Myocyte (in vitro differentiated cells): ENCODE measurements around the gene RNASE13. TPM values are rescaled to one million over a fixed set of nuclear protein-coding genes. Genes with fewer than 3 reads are reported as not detected.

Experiments used
- DNase-seq: peaks from one replicate; pipeline ENCODE4 v3.0.0-alpha.2; 2012; ENCODE audit warnings: low read depth
- polyA plus RNA-seq: library from polyadenylated mRNA; unstranded; fragments of >200 nt; gene quantifications from one replicate; pipeline ENCODE4 v1.2.1, GENCODE V29; 2012; ENCODE audit warnings: missing spikeins
- total RNA-seq: library from RNA; depleted of rRNA; stranded (reverse); fragments of >200 nt; gene quantifications from 2 replicates; pipeline ENCODE4 v1.2.3, GENCODE V29; 2014

RNASE13 gene
- total RNA-seq: not detected in 2 replicates
- not detected for polyA plus RNA-seq

- no peak for DNase-seq
Measured at GRCh38 chr14:21034707-21035106, at the start of gene RNASE13. RNASE13 (minus strand) TSS chr14:21034807; CDS start chr14:21034288, 519 bp downstream.

- no peak for DNase-seq
Measured at GRCh38 chr14:21084396-21084795, 49.8 kb upstream of the RNASE13 start.

GRCh38 chr14:21083565-21084325, 49.1 kb upstream of the RNASE13 start:
- no peak for DNase-seq

- no peak for DNase-seq
Measured at GRCh38 chr14:21081521-21082142, 47.0 kb upstream of the RNASE13 start.

- no peak for DNase-seq
Measured at GRCh38 chr14:21078726-21079125, 44.1 kb upstream of the RNASE13 start.

- DNase-seq: no peak
Measured at GRCh38 chr14:21078287-21078686, 43.7 kb upstream of the RNASE13 start.

GRCh38 chr14:21077672-21078071, 43.1 kb upstream of the RNASE13 start:
- no peak for DNase-seq

- no peak for DNase-seq
Measured at GRCh38 chr14:21075719-21076437, 41.3 kb upstream of the RNASE13 start.

GRCh38 chr14:21074398-21075272, 40.0 kb upstream of the RNASE13 start:
- DNase-seq: no peak

GRCh38 chr14:21073921-21074320, 39.3 kb upstream of the RNASE13 start:
- DNase-seq: no peak

GRCh38 chr14:21072781-21073339, 38.3 kb upstream of the RNASE13 start:
- no peak for DNase-seq

- DNase-seq: peak; percentile 64
Measured at GRCh38 chr14:21072031-21072473, 37.4 kb upstream of the RNASE13 start.

GRCh38 chr14:21071225-21072030, 36.8 kb upstream of the RNASE13 start:
- DNase-seq: peak; percentile 96

- peak; percentile 64 for DNase-seq
Measured at GRCh38 chr14:21070610-21071224, 36.1 kb upstream of the RNASE13 start.

GRCh38 chr14:21070083-21070609, 35.5 kb upstream of the RNASE13 start, which contains the start of gene ARHGEF40:
ARHGEF40 (plus strand) TSS chr14:21070304; CDS start chr14:21070397, 93 bp downstream.
- DNase-seq: peak; percentile 76

- peak; percentile 28 for DNase-seq
Measured at GRCh38 chr14:21069388-21070082, 34.9 kb upstream of the RNASE13 start.

GRCh38 chr14:21068521-21069387, 34.1 kb upstream of the RNASE13 start:
- peak; percentile 53 for DNase-seq
